ENCODE results near the gene GLRB.
"Not testable (repeated sequence)": the region's sequence is repeated elsewhere in the genome, so short reads cannot be mapped to it uniquely, and the experiment has no call there.

GRCh38 chr4:157180268-157180667, 104.3 kb downstream of the GLRB start:
- TF ChIP-seq CTCF (IDR thresholded peaks at IDR 0.05; ENCODE audit: poor library complexity); EZH2phosphoT487 (IDR thresholded peaks at IDR 0.05; ENCODE audit: low read depth, severe bottlenecking, unreplicated experiment): not testable (repeated sequence)

Data from hepatocyte (in vitro differentiated cells).